GM23248 (cell line): ENCODE results near the gene KNOP1. TPM values are rescaled to one million over a fixed set of nuclear protein-coding genes. Genes with fewer than 3 reads are reported as not detected.

Source experiments
- DNase-seq: peaks from one replicate; pipeline ENCODE4 v3.0.0-alpha.2; 2015
- H2AFZ ChIP-seq: fragments of 200-600 bp; sonication (generic); 2 replicates; pipeline ENCODE4 v1.6.1; 2016; ENCODE audit warnings: antibody characterized with exemption
- H3F3A ChIP-seq: fragments of 200-600 bp; sonication (generic); 2 replicates; pipeline ENCODE4 v1.6.1; 2016; ENCODE audit warnings: mild to moderate bottlenecking, antibody characterized with exemption, mixed run types; ENCODE audit not compliant: insufficient read depth
- H3K27ac ChIP-seq: fragments of 200-600 bp; sonication (generic); 2 replicates; pipeline ENCODE4 v1.5.1; 2016; ENCODE audit warnings: mild to moderate bottlenecking
- H3K27me3 ChIP-seq: fragments of 200-600 bp; sonication (generic); replicated peaks from 2 replicates; pipeline ENCODE4 v1.6.1; 2016; ENCODE audit warnings: mild to moderate bottlenecking; ENCODE audit not compliant: insufficient read depth
- H3K36me3 ChIP-seq: fragments of 200-600 bp; sonication (generic); 2 replicates; pipeline ENCODE4 v1.6.1; 2016; ENCODE audit warnings: low read depth, mild to moderate bottlenecking
- H3K4me1 ChIP-seq: fragments of 200-600 bp; sonication (generic); 2 replicates; pipeline ENCODE4 v1.6.1; 2016; ENCODE audit warnings: mild to moderate bottlenecking; ENCODE audit not compliant: insufficient read depth
- H3K4me2 ChIP-seq: fragments of 200-600 bp; sonication (generic); one replicate; pipeline ENCODE4 v1.6.1; 2016; ENCODE audit warnings: mild to moderate bottlenecking; ENCODE audit not compliant: unreplicated experiment
- H3K4me3 ChIP-seq: fragments of 200-600 bp; sonication (generic); 2 replicates; pipeline ENCODE4 v1.5.1; 2016; ENCODE audit warnings: mild to moderate bottlenecking
- H3K79me2 ChIP-seq: fragments of 200-600 bp; sonication (generic); 2 replicates; pipeline ENCODE4 v1.6.1; 2016; ENCODE audit warnings: mild to moderate bottlenecking; ENCODE audit not compliant: insufficient read depth
- H3K9ac ChIP-seq: fragments of 200-600 bp; sonication (generic); 2 replicates; pipeline ENCODE4 v1.6.1; 2016; ENCODE audit warnings: mild to moderate bottlenecking
- H3K9me2 ChIP-seq: fragments of 200-600 bp; sonication (generic); 2 replicates; pipeline ENCODE4 v1.6.1; 2016; ENCODE audit warnings: mixed run types, mild to moderate bottlenecking, moderate library complexity; ENCODE audit not compliant: insufficient read depth
- H3K9me3 ChIP-seq: fragments of 200-600 bp; sonication (generic); one replicate; pipeline ENCODE4 v1.6.1; 2017; ENCODE audit warnings: low read depth
- H4K20me1 ChIP-seq: fragments of 200-600 bp; sonication (generic); 2 replicates; pipeline ENCODE4 v1.6.0; 2016; ENCODE audit not compliant: insufficient read depth
- EZH2 ChIP-seq: fragments of 200-600 bp; sonication (generic); IDR thresholded peaks from 2 replicates; pipeline ENCODE4 v1.6.1; 2018; ENCODE audit warnings: antibody characterized with exemption, mild to moderate bottlenecking; ENCODE audit not compliant: insufficient read depth, poor library complexity, severe bottlenecking
- EZH2phosphoT487 ChIP-seq: fragments of 200-600 bp; sonication (generic); IDR thresholded peaks from 2 replicates; pipeline ENCODE4 v1.6.1; 2018; ENCODE audit warnings: antibody characterized with exemption, moderate library complexity, mild to moderate bottlenecking, low read depth; ENCODE audit not compliant: insufficient read depth
- WGBS, 2 experiments: methylation state at CpG; one replicate each; pipeline ENCODE4 v1.1.6; 2015 to 2017; ENCODE audit warnings: low lambda C conversion rate in 2 of 2, low coverage in 1 of 2; ENCODE audit errors: missing lambda C conversion rate in 2 of 2; 5-methylcytosine and 5-hydroxymethylcytosine counted together
- in situ Hi-C: fragments of 300-500 bp; cut with MboI; formaldehyde crosslinking; loops from 2 replicates; pipeline ENCODE4 v1.15.0; 2020
- polyA plus RNA-seq: library from polyadenylated mRNA; unstranded; fragments of >200 nt; fragmentation: Nextera tagmentation; extraction: Ambion mirVana; gene quantifications from 2 replicates; pipeline ENCODE4 v1.2.1, GENCODE V29; 2016
- total RNA-seq: library from RNA; depleted of rRNA; stranded (reverse); fragments of >200 nt; shearing (Covaris generic); gene quantifications from 2 replicates; pipeline ENCODE4 v1.2.3, GENCODE V29; 2014

KNOP1 gene
- total and polyA plus RNA-seq, 2 experiments from 2014 or later, result 8.0 to 15.6 TPM

GRCh38 chr16:19690196-19690595 is 27.8 kb downstream of the KNOP1 start:
- Histone ChIP-seq H3K9me3 (no peaks in the 10 kb centered on the region), H3F3A (0 out of 2 replicates have a peak, but pooled peaks cover 1% of the 10 kb centered on the region), H3K36me3 (peaks cover 6% of the 10 kb centered on the region; the same call in 1 of the 2 replicates), H3K4me1 (no peaks in the 10 kb centered on the region), H3K27ac (no peak overlapping the region), H3K4me3 (no peak overlapping the region), H3K4me2 (no peak overlapping the region), H3K27me3 (no peaks in the 10 kb centered on the region), H3K79me2 (no peaks in the 10 kb centered on the region), H3K9ac (no peak overlapping the region), H2AFZ (no peak overlapping the region), H3K9me2 (no peaks in the 10 kb centered on the region), H4K20me1 (no peaks in the 10 kb centered on the region)
- WGBS, 2 experiments, result 62 to 68% methylated on average over 4 of the region's 4 CpGs
- no peak for DNase-seq
- in situ Hi-C loops, result no loop called here
- TF ChIP-seq EZH2phosphoT487 (no peak), EZH2 (no peak)

DNA sequence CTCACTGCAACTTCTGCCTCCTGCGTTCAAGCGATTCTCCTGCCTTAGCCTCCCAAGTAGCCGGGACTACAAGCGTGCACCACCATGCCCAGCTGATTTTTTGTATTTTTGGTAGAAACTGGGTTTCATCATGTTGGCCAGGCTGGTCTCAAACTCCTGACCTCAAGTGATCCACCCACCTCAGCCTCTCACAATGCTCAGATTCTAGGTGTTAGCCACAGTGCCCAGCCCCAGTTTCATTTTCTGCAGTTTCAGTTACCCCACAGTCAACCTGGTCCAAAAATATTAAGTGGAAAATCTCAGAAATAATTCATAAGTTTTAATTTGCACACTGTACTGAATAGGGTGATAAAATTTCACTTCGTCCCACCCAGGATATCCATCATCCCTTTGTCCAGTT is 28.7 kb downstream of the KNOP1 start:
- WGBS, 2 experiments, result 89 to 93% methylated on average over 5 of the region's 5 CpGs
- peaks cover 8% of the 10 kb centered on the region; the same call in 1 of the 2 replicates for H3K36me3 ChIP-seq
- no peaks in the 10 kb centered on the region for H3K27me3 ChIP-seq
- H3K4me2 ChIP-seq, result no peak overlapping the region
- no peaks in the 10 kb centered on the region for H3K9me3 ChIP-seq
- H4K20me1 ChIP-seq, result no peaks in the 10 kb centered on the region
- no peak for TF ChIP-seq EZH2
- TF ChIP-seq EZH2phosphoT487, result no peak
- H3F3A ChIP-seq, result no peaks in the 10 kb centered on the region
- in situ Hi-C loops, result no loop called here
- H3K4me1 ChIP-seq, result no peaks in the 10 kb centered on the region
- no peaks in the 10 kb centered on the region for H3K9me2 ChIP-seq
- H3K79me2 ChIP-seq, result no peaks in the 10 kb centered on the region
- H3K9ac ChIP-seq, result no peak overlapping the region
- no peak overlapping the region for H3K4me3 ChIP-seq
- H3K27ac ChIP-seq, result no peak overlapping the region
- H2AFZ ChIP-seq, result no peak overlapping the region
- DNase-seq, result no peak

GRCh38 chr16:19688396-19689024 is 29.5 kb downstream of the KNOP1 start:
- TF ChIP-seq EZH2phosphoT487, result no peak
- TF ChIP-seq EZH2, result no peak
- no peaks in the 10 kb centered on the region for H3K79me2 ChIP-seq
- in situ Hi-C loops, result no loop called here

GRCh38 chr16:19687279-19687678 is 30.7 kb downstream of the KNOP1 start:
- Histone ChIP-seq H3K79me2 (no peaks in the 10 kb centered on the region), H3K4me1 (no peaks in the 10 kb centered on the region), H2AFZ (no peak overlapping the region), H3K9ac (no peak overlapping the region), H3K4me2 (no peak overlapping the region), H4K20me1 (no peaks in the 10 kb centered on the region), H3K27me3 (no peaks in the 10 kb centered on the region), H3K9me3 (no peaks in the 10 kb centered on the region), H3F3A (no peaks in the 10 kb centered on the region), H3K27ac (no peak overlapping the region), H3K4me3 (no peak overlapping the region), H3K36me3 (peaks cover 10% of the 10 kb centered on the region; the same call in 1 of the 2 replicates), H3K9me2 (no peaks in the 10 kb centered on the region)
- no peak for DNase-seq
- in situ Hi-C loops, result no loop called here
- WGBS, 2 experiments, result 89 to 91% methylated on average over 7 of the region's 7 CpGs
- no peak for TF ChIP-seq EZH2phosphoT487
- no peak for TF ChIP-seq EZH2

More at GRCh38 chr16:19688396-19689024, 29.5 kb downstream of the KNOP1 start:
- Histone ChIP-seq H3K4me1 (no peaks in the 10 kb centered on the region), H3K9ac (no peak overlapping the region), H3K27ac (no peak overlapping the region), H3K36me3 (peaks cover 8% of the 10 kb centered on the region; the same call in 1 of the 2 replicates), H3K9me3 (no peaks in the 10 kb centered on the region), H3F3A (no peaks in the 10 kb centered on the region), H3K9me2 (no peaks in the 10 kb centered on the region), H2AFZ (no peak overlapping the region), H3K4me2 (no peak overlapping the region), H3K27me3 (no peaks in the 10 kb centered on the region), H3K4me3 (no peak overlapping the region), H4K20me1 (no peaks in the 10 kb centered on the region)
- no peak for DNase-seq
- WGBS, 2 experiments, result 89% methylated on average over 14 to 18 of the region's 18 CpGs
